Fibroblast of peridontal ligament (primary cell): ENCODE data around the gene TBC1D21.
A peak's percentile ranks its signal among the peaks of the same experiment; 100 is the strongest.
"Not testable (repeated sequence)": the region's sequence is repeated elsewhere in the genome, so short reads cannot be mapped to it uniquely, and the experiment has no call there.

Experiments
- DNase-seq: peaks from one replicate; pipeline ENCODE4 v3.0.0-alpha.2; 2010; ENCODE audit errors: extremely low read depth

TBC1D21 gene

GRCh38 chr15:73930371-73930770 is 57.0 kb downstream of the TBC1D21 start:
- peak; percentile 63 for DNase-seq

- peak; percentile 49 for DNase-seq
Measured at GRCh38 chr15:73930790-73931281, 57.5 kb downstream of the TBC1D21 start.

GRCh38 chr15:73931441-73931840 is 58.1 kb downstream of the TBC1D21 start:
- no peak for DNase-seq

- no peak for DNase-seq
Measured at GRCh38 chr15:73932381-73933191, 59.2 kb downstream of the TBC1D21 start.

- no peak for DNase-seq
Measured at GRCh38 chr15:73934281-73934680, 60.9 kb downstream of the TBC1D21 start.

GRCh38 chr15:73935547-73935946 is 62.2 kb downstream of the TBC1D21 start:
- DNase-seq = no peak

GRCh38 chr15:73936181-73936580 is 62.8 kb downstream of the TBC1D21 start:
- no peak for DNase-seq

- DNase-seq = no peak
Measured at GRCh38 chr15:73936588-73937290, 63.4 kb downstream of the TBC1D21 start.

- DNase-seq = no peak
Measured at GRCh38 chr15:73937296-73937695, 63.9 kb downstream of the TBC1D21 start.

- DNase-seq = no peak
Measured at GRCh38 chr15:73937726-73938125, 64.4 kb downstream of the TBC1D21 start.

- DNase-seq = not testable (repeated sequence)
Measured at GRCh38 chr15:73938516-73938915, 65.2 kb downstream of the TBC1D21 start.
